ENCODE measurements around the gene SLAMF6. TPM values are rescaled to one million over a fixed set of nuclear protein-coding genes. Genes with fewer than 3 reads are reported as not detected.
A peak's percentile ranks its signal among the peaks of the same experiment; 100 is the strongest.

The SLAMF6 gene
- total RNA-seq, 4 donors from 2014 or later: 0.23 to 2.7 (median 1.1) TPM

DNA sequence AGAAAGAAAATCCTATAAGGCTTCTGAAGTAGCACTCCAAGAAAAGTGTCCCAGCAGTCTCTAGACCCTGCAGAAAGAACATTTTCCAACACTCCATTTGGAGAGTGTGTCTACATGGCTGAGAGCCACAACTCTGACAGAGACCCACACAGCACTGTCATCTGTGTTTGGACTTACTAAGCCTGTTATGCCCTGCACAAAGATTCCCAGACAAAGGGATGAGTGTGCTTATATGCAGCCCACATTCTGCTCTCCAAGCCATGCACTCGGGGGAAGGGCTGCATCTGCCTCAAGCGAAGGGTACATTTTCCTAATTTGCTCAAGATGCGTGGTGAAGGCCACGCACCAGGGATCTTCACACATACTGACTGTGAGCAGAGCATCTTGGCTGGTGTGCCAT is 24.4 kb upstream of the SLAMF6 start:
- no peak for DNase-seq (ENCODE audit: low spot score in 2 of 2)
- intact Hi-C loops (cut with DNase I; ENCODE audit: low total_unique reads): no loop called here
- TF ChIP-seq, protein P1, sequence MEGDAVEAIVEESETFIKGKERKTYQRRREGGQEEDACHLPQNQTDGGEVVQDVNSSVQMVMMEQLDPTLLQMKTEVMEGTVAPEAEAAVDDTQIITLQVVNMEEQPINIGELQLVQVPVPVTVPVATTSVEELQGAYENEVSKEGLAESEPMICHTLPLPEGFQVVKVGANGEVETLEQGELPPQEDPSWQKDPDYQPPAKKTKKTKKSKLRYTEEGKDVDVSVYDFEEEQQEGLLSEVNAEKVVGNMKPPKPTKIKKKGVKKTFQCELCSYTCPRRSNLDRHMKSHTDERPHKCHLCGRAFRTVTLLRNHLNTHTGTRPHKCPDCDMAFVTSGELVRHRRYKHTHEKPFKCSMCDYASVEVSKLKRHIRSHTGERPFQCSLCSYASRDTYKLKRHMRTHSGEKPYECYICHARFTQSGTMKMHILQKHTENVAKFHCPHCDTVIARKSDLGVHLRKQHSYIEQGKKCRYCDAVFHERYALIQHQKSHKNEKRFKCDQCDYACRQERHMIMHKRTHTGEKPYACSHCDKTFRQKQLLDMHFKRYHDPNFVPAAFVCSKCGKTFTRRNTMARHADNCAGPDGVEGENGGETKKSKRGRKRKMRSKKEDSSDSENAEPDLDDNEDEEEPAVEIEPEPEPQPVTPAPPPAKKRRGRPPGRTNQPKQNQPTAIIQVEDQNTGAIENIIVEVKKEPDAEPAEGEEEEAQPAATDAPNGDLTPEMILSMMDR (IDR thresholded peaks at IDR 0.05): no peak
- no peak for TF ChIP-seq POLR2A (IDR thresholded peaks at IDR 0.05)
- WGBS, 2 donors: 73 to 83% methylated on average over 2 to 4 of the region's 4 CpGs
- H3K4me3 ChIP-seq (ENCODE audit: low read depth, poor library complexity, severe bottlenecking): no peak overlapping the region

DNA sequence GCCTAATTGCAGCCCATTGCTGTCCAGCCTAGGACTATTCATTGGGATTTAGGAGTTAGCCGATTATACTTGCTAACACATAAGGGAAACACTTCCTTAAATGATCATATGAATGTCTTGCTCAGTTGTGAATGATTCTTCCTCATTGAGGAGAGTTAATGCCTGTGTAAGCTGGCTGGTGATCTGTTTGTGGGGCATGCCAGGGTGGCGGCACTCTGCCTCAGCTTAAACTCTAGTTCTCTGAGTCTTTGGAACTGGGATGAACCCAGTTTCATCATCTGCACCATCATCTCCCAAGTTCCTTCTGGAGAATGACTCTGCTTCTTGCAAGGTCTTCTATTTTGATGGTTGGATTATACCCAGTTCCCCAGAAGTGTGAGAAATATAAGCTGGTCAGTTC is 23.9 kb upstream of the SLAMF6 start:
- intact Hi-C loops (cut with DNase I; ENCODE audit: low total_unique reads): no loop called here
- TF ChIP-seq POLR2A (IDR thresholded peaks at IDR 0.05): no peak
- TF ChIP-seq, protein P1 (IDR thresholded peaks at IDR 0.05): no peak
- peak in 1 of 2 donors; percentile 26 for DNase-seq (ENCODE audit: low spot score in 2 of 2)
- no peak overlapping the region for H3K4me3 ChIP-seq (ENCODE audit: low read depth, poor library complexity, severe bottlenecking)
- 82 to 88% methylated on average over 2 of the region's 2 CpGs for WGBS, 2 donors

DNA sequence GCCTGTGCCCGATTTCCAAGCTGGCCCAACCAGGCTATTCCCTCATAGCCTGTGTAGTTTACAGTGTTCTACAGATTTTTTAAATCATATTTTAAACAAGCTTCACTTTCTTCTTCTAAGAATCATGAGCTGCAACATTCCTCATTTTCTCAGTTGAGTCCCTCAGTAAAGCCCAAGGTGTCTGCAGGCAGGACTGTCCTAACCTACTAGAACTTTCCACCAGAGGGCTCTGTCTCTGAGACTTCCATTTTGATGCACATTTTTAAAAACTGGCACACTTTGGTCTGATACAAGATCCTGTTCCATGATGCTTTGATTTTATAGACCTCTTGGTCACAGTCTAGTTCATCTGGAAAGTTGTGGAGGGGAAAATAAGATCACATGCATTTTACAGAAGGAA is 21.6 kb upstream of the SLAMF6 start:
- TF ChIP-seq, protein P1 (IDR thresholded peaks at IDR 0.05): no peak
- no peak for TF ChIP-seq POLR2A (IDR thresholded peaks at IDR 0.05)
- H3K4me3 ChIP-seq (ENCODE audit: low read depth, poor library complexity, severe bottlenecking): no peak overlapping the region
- WGBS, 2 donors: 90 to 91% methylated on average over 1 of the region's 1 CpG
- DNase-seq (ENCODE audit: low spot score in 2 of 2): no peak
- intact Hi-C loops (cut with DNase I; ENCODE audit: low total_unique reads): no loop called here

DNA sequence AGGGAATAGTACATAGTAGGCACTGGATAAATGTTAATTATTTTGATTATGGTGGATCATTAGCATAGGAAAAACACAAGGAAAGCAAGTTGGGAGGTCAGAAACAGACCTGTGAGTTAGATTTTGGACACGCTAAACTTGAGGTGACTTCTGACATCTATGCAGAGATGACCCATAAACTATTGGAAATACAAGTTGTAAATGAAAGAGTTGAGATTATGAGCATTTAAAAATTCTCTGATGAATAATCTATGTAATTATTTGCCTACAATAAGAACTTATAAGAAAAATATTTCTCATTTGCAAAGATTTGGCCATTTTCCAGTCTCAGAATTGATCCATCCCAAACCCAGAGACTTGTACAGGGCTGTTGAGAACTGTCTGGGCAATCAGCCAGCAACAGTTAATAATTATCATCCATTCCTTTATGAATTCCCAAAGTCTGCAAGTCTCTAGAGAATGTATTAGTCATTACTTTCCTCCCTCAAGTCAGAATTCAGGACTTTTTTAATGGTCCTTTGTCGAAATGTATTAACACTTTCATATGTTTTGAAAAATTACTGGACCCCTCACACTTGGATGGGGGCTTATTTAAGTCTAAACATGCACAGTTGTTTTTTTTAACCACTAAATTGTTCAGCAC is 19.4 kb upstream of the SLAMF6 start:
- DNase-seq (ENCODE audit: low spot score in 2 of 2): no peak
- 0 to 46% methylated on average over 2 of the region's 2 CpGs for WGBS, 2 donors
- TF ChIP-seq, protein P1 (IDR thresholded peaks at IDR 0.05): no peak
- no peak for TF ChIP-seq POLR2A (IDR thresholded peaks at IDR 0.05)
- intact Hi-C loops (cut with DNase I; ENCODE audit: low total_unique reads): no loop called here
- H3K4me3 ChIP-seq (ENCODE audit: low read depth, poor library complexity, severe bottlenecking): no peak overlapping the region

DNA sequence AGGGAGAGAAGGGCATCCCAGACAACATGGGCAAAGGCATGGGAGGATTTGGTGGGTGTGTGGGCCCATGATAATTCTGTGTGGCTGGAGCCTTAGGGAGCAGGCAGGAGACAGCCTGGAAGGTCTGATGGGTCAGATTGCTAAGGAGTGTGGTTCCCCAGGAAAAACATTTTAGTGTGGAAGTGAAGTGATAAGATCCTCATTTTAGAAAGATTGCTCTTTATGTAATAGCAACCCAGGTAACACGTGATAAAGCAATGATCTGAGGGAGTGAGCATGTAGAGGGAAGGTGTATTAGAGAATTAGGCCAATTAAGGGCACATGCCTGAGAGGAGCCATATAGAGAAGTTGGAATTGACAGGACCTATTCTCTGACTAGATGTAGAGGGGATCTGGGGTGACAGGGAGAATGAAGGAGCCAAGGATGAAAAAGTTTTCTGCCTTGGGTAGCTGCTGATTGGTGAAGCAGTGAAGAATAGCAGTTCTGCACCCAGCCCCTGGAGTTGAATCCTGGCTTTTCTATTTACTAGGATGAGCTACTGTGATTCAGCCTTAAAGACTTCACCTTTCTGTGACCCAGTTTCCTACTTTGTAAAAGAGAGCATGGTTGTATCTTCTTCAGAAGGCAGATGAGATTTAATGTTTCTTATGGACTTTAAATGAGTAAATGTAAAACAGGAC is 18.7 kb upstream of the SLAMF6 start:
- TF ChIP-seq, protein P1 (IDR thresholded peaks at IDR 0.05): no peak
- no peak for DNase-seq (ENCODE audit: low spot score in 2 of 2)
- intact Hi-C loops (cut with DNase I; ENCODE audit: low total_unique reads): no loop called here
- 63 to 68% methylated on average over 1 of the region's 1 CpG for WGBS, 2 donors
- H3K4me3 ChIP-seq (ENCODE audit: low read depth, poor library complexity, severe bottlenecking): no peak overlapping the region

DNA sequence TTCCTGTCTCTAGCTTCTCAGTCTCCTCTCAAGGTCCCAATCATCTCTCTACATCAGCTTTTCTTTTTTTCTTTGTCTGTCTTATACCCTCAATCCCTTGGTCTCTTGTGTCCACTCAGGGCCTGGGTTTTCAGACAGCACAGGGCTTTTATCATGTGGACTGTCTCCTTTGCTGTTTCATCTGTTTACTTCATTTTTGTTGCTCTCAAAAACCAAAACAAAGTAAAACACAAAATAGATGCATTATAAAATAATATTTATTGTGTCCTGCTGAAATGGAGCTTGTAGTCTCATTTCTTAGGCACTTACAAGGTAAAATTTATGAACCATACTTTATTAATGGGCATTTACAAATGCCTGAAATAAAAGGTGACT is 17.8 kb upstream of the SLAMF6 start:
- intact Hi-C loops (cut with DNase I; ENCODE audit: low total_unique reads): no loop called here
- H3K4me3 ChIP-seq (ENCODE audit: low read depth, poor library complexity, severe bottlenecking): no peak overlapping the region
- DNase-seq (ENCODE audit: low spot score in 2 of 2): no peak
- TF ChIP-seq POLR2A (IDR thresholded peaks at IDR 0.05): no peak
- TF ChIP-seq, protein P1 (IDR thresholded peaks at IDR 0.05): no peak

Data from lower leg skin (tissue), 4 donors.